Astrocyte (in vitro differentiated cells and primary cell): ENCODE results near the gene CHCHD6. TPM values are rescaled to one million over a fixed set of nuclear protein-coding genes. Genes with fewer than 3 reads are reported as not detected.

ENCODE experiments used
- DNase-seq: peaks from one replicate; pipeline ENCODE4 v3.0.0-alpha.2; 2010; ENCODE audit warnings: low read depth
- FAIRE-seq: peaks from 2 replicates; lab custom pipeline; 2011; peaks lifted over from hg19 to GRCh38; lab: Jason Lieb, UNC
- H2AFZ ChIP-seq: 2 replicates; pipeline ENCODE4 v1.6.0; 2012; ENCODE audit warnings: low read depth, low read length, inconsistent platforms
- H3K27ac ChIP-seq: 2 replicates; pipeline ENCODE4 v1.5.1; 2011; ENCODE audit warnings: low read depth, low read length, inconsistent platforms
- H3K27me3 ChIP-seq: 2 replicates; pipeline ENCODE4 v1.6.0; 2011; ENCODE audit warnings: low read length, inconsistent platforms; ENCODE audit not compliant: insufficient read depth
- H3K36me3 ChIP-seq: 2 replicates; pipeline ENCODE4 v1.5.1; 2011; ENCODE audit warnings: low read length, inconsistent platforms; ENCODE audit not compliant: insufficient read depth
- H3K4me1 ChIP-seq: 2 replicates; pipeline ENCODE4 v1.5.1; 2011; ENCODE audit warnings: low read length, inconsistent platforms; ENCODE audit not compliant: insufficient read depth
- H3K4me2 ChIP-seq: 2 replicates; pipeline ENCODE4 v1.6.0; 2012; ENCODE audit warnings: low read length, inconsistent platforms
- H3K4me3 ChIP-seq: 2 replicates; pipeline ENCODE4 v1.5.1; 2011; ENCODE audit warnings: low read depth, mild to moderate bottlenecking, low read length, inconsistent platforms; ENCODE audit not compliant: insufficient read depth
- H3K79me2 ChIP-seq: 2 replicates; pipeline ENCODE4 v1.6.0; 2012; ENCODE audit warnings: mild to moderate bottlenecking, low read length, inconsistent platforms; ENCODE audit not compliant: insufficient read depth
- H3K9ac ChIP-seq: 2 replicates; pipeline ENCODE4 v1.6.0; 2012; ENCODE audit warnings: mild to moderate bottlenecking, low read length, inconsistent platforms
- H3K9me3 ChIP-seq: 2 replicates; pipeline ENCODE4 v1.5.1; 2012; ENCODE audit warnings: low read depth, mild to moderate bottlenecking, low read length, inconsistent platforms; ENCODE audit not compliant: insufficient read depth
- H4K20me1 ChIP-seq: 2 replicates; pipeline ENCODE4 v1.6.0; 2012; ENCODE audit warnings: low read length, inconsistent platforms; ENCODE audit not compliant: insufficient read depth
- H3K27ac Mint-ChIP-seq: one replicate; pipeline ENCODE4 v1.8.0; 2021; ENCODE audit warnings: mild to moderate bottlenecking, mixed read lengths; ENCODE audit not compliant: unreplicated experiment
- H3K27me3 Mint-ChIP-seq: one replicate; pipeline ENCODE4 v1.8.0; 2021; ENCODE audit warnings: low read depth, mixed read lengths; ENCODE audit not compliant: unreplicated experiment
- H3K36me3 Mint-ChIP-seq: one replicate; pipeline ENCODE4 v1.8.0; 2021; ENCODE audit warnings: low read depth, mixed read lengths; ENCODE audit not compliant: unreplicated experiment
- H3K4me1 Mint-ChIP-seq: one replicate; pipeline ENCODE4 v1.8.0; 2021; ENCODE audit warnings: low read depth, mixed read lengths; ENCODE audit not compliant: unreplicated experiment
- H3K4me3 Mint-ChIP-seq: one replicate; pipeline ENCODE4 v1.8.0; 2021; ENCODE audit warnings: mild to moderate bottlenecking, moderate library complexity, mixed read lengths; ENCODE audit not compliant: unreplicated experiment
- H3K9me3 Mint-ChIP-seq: one replicate; pipeline ENCODE4 v1.8.0; 2021; ENCODE audit warnings: mild to moderate bottlenecking, mixed read lengths; ENCODE audit not compliant: unreplicated experiment
- CTCF ChIP-seq: IDR thresholded peaks from 2 replicates; pipeline ENCODE4 v1.5.1; 2011; ENCODE audit warnings: low read depth, mild to moderate bottlenecking, inconsistent platforms, low read length, moderate library complexity; ENCODE audit not compliant: insufficient read depth
- EZH2 ChIP-seq: IDR thresholded peaks from 2 replicates; pipeline ENCODE4 v1.6.1; 2012; ENCODE audit warnings: mild to moderate bottlenecking, low read length, inconsistent platforms; ENCODE audit not compliant: insufficient read depth
- total RNA-seq: library from RNA; stranded (reverse); gene quantifications from 2 replicates; pipeline ENCODE4 v1.2.1, GENCODE V29; 2021

CHCHD6 gene
- total RNA-seq, 1 donor from 2014 or later = 21.1 TPM

GRCh38 chr3:126973814-126974213 lies 269.8 kb downstream of the CHCHD6 start:
- Histone ChIP-seq H4K20me1 (no peaks in the 10 kb centered on the region), H3K9me3 (peaks cover 3% of the 10 kb centered on the region), H3K27me3 (no peaks in the 10 kb centered on the region), H2AFZ (no peak overlapping the region), H3K4me3 (no peak overlapping the region), H3K79me2 (no peaks in the 10 kb centered on the region), H3K27ac (no peak overlapping the region), H3K4me1 (peaks cover 5% of the 10 kb centered on the region), H3K4me2 (no peak overlapping the region), H3K9ac (no peak overlapping the region), H3K36me3 (no peaks in the 10 kb centered on the region)
- no peak for TF ChIP-seq EZH2
- no peak for TF ChIP-seq CTCF
- peaks cover 12% of the 10 kb centered on the region for H3K27me3 Mint-ChIP-seq
- peaks cover 4% of the 10 kb centered on the region for H3K36me3 Mint-ChIP-seq
- FAIRE-seq (no peak), DNase-seq (no peak)
- no peak overlapping the region for H3K27ac Mint-ChIP-seq
- no peak overlapping the region for H3K4me3 Mint-ChIP-seq
- H3K4me1 Mint-ChIP-seq = peaks cover 14% of the 10 kb centered on the region
- peaks cover 10% of the 10 kb centered on the region for H3K9me3 Mint-ChIP-seq

- Histone ChIP-seq H3K27ac (no peak overlapping the region), H2AFZ (no peak overlapping the region), H3K36me3 (no peaks in the 10 kb centered on the region), H3K79me2 (no peaks in the 10 kb centered on the region), H3K9me3 (peaks cover 3% of the 10 kb centered on the region), H4K20me1 (no peaks in the 10 kb centered on the region), H3K9ac (no peak overlapping the region), H3K4me1 (peaks cover 8% of the 10 kb centered on the region), H3K4me2 (no peak overlapping the region), H3K27me3 (no peaks in the 10 kb centered on the region), H3K4me3 (no peak overlapping the region)
- FAIRE-seq (no peak), DNase-seq (no peak)
- peaks cover 10% of the 10 kb centered on the region for H3K9me3 Mint-ChIP-seq
- no peak overlapping the region for H3K4me3 Mint-ChIP-seq
- peaks cover 12% of the 10 kb centered on the region for H3K27me3 Mint-ChIP-seq
- peaks cover 4% of the 10 kb centered on the region for H3K36me3 Mint-ChIP-seq
- no peak for TF ChIP-seq CTCF
- no peak for TF ChIP-seq EZH2
- H3K4me1 Mint-ChIP-seq = peaks cover 8% of the 10 kb centered on the region
- H3K27ac Mint-ChIP-seq = no peak overlapping the region
These were observed 270.7 kb downstream of the CHCHD6 start for GRCh38 chr3:126974756-126975155.

- Histone ChIP-seq H3K79me2 (no peaks in the 10 kb centered on the region), H4K20me1 (no peaks in the 10 kb centered on the region), H3K36me3 (no peaks in the 10 kb centered on the region), H3K4me1 (peaks cover 4% of the 10 kb centered on the region), H3K9ac (no peak overlapping the region), H3K9me3 (peaks cover 3% of the 10 kb centered on the region), H3K27ac (no peak overlapping the region), H3K27me3 (peaks cover 2% of the 10 kb centered on the region), H3K4me3 (no peak overlapping the region), H2AFZ (no peak overlapping the region), H3K4me2 (no peak overlapping the region)
- Mint-ChIP-seq H3K27ac (no peak overlapping the region), H3K4me3 (no peak overlapping the region), H3K9me3 (peaks cover 12% of the 10 kb centered on the region), H3K4me1 (peaks cover 1% of the 10 kb centered on the region), H3K36me3 (peaks cover 4% of the 10 kb centered on the region), H3K27me3 (peaks cover 19% of the 10 kb centered on the region)
- TF ChIP-seq CTCF (no peak), EZH2 (no peak)
- FAIRE-seq = no peak
- no peak for DNase-seq
These were observed 272.9 kb downstream of the CHCHD6 start for GRCh38 chr3:126976906-126977305.
